ENCODE data around the gene CFAP92.
A peak's percentile ranks its signal among the peaks of the same experiment; 100 is the strongest.

The CFAP92 gene

GRCh38 chr3:128993461-128994172 is at the start of gene CFAP92:
CFAP92 (minus strand) TSS chr3:128994076; CDS start chr3:128993304, 772 bp downstream.
- DNase-seq (ENCODE audit: low read depth, low spot score): peak; percentile 45
- in situ Hi-C loops (cut with HindIII; ENCODE audit: low sequenced_read_pairs): no loop called here

GRCh38 chr3:129040579-129041300 is 46.9 kb upstream of the CFAP92 start:
- in situ Hi-C loops (cut with HindIII; ENCODE audit: low sequenced_read_pairs): no loop called here
- no peak for DNase-seq (ENCODE audit: low read depth, low spot score)
- H3K4me3 ChIP-seq (ENCODE audit: low read depth, low read length): no peak overlapping the region
- no peak for TF ChIP-seq CTCF (IDR thresholded peaks at IDR 0.05; ENCODE audit: low read depth, low read length)

More at GRCh38 chr3:128993461-128994172, at the start of gene CFAP92:
- H3K4me3 ChIP-seq (ENCODE audit: low read depth, low read length): peak within 1 kb of the TSS; percentile 31
- no peak for TF ChIP-seq CTCF (IDR thresholded peaks at IDR 0.05; ENCODE audit: low read depth, low read length)

- no peak for DNase-seq (ENCODE audit: low read depth, low spot score)
- in situ Hi-C loops (cut with HindIII; ENCODE audit: low sequenced_read_pairs): no loop called here
- TF ChIP-seq CTCF (IDR thresholded peaks at IDR 0.05; ENCODE audit: low read depth, low read length): no peak
- H3K4me3 ChIP-seq (ENCODE audit: low read depth, low read length): no peak overlapping the region
Observed at GRCh38 chr3:129040039-129040336, 46.1 kb upstream of the CFAP92 start.

GRCh38 chr3:129039271-129040038 is 45.6 kb upstream of the CFAP92 start:
- TF ChIP-seq CTCF (IDR thresholded peaks at IDR 0.05; ENCODE audit: low read depth, low read length): no peak
- DNase-seq (ENCODE audit: low read depth, low spot score): no peak
- in situ Hi-C loops (cut with HindIII; ENCODE audit: low sequenced_read_pairs): no loop called here
- no peak overlapping the region for H3K4me3 ChIP-seq (ENCODE audit: low read depth, low read length)

- in situ Hi-C loops (cut with HindIII; ENCODE audit: low sequenced_read_pairs): no loop called here
- no peak overlapping the region for H3K4me3 ChIP-seq (ENCODE audit: low read depth, low read length)
- DNase-seq (ENCODE audit: low read depth, low spot score): no peak
- no peak for TF ChIP-seq CTCF (IDR thresholded peaks at IDR 0.05; ENCODE audit: low read depth, low read length)
Observed at GRCh38 chr3:129038121-129038855, 44.4 kb upstream of the CFAP92 start.

GRCh38 chr3:129037093-129037419 is 43.2 kb upstream of the CFAP92 start:
- in situ Hi-C loops (cut with HindIII; ENCODE audit: low sequenced_read_pairs): no loop called here
- DNase-seq (ENCODE audit: low read depth, low spot score): no peak
- TF ChIP-seq CTCF (IDR thresholded peaks at IDR 0.05; ENCODE audit: low read depth, low read length): no peak
- no peak overlapping the region for H3K4me3 ChIP-seq (ENCODE audit: low read depth, low read length)

All from astrocyte of the spinal cord (primary cell).